SK-N-DZ (cell line): ENCODE results near the gene DHRSX.
A peak's percentile ranks its signal among the peaks of the same experiment; 100 is the strongest.
"Not testable (repeated sequence)": the region's sequence is repeated elsewhere in the genome, so short reads cannot be mapped to it uniquely, and the experiment has no call there.

Experiments used
- DNase-seq: peaks from one replicate; pipeline ENCODE4 v3.0.0-alpha.2; 2015; ENCODE audit warnings: low spot score

Gene DHRSX

GRCh38 chrX:2474963-2475726, 25.6 kb downstream of the DHRSX start:
- no peak for DNase-seq

- no peak for DNase-seq
Measured at GRCh38 chrX:2474280-2474962, 26.4 kb downstream of the DHRSX start.

DNA sequence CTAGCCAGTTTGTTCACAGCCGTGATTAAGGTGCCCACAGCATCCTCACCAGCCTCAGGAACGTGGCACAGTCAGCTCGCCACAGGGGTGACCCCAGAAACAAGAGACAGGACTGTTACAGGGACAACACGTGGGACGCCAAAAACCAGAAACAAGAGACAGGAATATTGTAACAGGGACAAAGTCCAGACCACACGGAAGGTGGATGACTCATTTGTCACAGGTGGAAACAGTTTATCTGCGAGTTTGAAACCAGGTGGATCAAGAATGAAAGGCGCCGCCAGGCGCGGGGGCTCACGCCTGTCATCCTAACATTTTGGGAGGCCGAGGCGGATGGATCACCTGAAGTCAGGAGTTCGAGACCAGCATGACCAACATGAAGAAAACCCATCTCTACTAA, 27.7 kb downstream of the DHRSX start:
- not testable (repeated sequence) for DNase-seq

GRCh38 chrX:2471641-2472040, 29.1 kb downstream of the DHRSX start:
- no peak for DNase-seq

DNA sequence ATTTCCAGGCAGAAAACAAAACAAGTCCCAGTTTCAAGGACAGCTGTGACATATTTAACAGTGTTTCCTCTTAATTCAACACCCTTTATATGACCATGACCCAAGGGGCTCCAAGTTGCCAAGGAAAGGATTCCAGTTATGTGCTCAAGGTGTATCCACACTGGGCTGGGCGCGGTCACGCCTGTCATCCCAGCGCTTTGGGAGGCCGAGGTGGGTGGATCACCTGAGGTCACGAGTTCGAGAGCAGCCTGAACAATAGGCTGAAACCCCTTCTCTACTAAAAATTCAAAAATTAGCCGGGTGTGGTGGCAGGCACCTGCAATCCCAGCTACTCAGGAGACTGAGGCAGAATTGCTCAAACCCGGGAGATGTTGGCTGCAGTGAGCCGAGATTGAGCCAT, 29.6 kb downstream of the DHRSX start:
- not testable (repeated sequence) for DNase-seq

GRCh38 chrX:2469852-2470251, 30.9 kb downstream of the DHRSX start:
- not testable (repeated sequence) for DNase-seq

DNA sequence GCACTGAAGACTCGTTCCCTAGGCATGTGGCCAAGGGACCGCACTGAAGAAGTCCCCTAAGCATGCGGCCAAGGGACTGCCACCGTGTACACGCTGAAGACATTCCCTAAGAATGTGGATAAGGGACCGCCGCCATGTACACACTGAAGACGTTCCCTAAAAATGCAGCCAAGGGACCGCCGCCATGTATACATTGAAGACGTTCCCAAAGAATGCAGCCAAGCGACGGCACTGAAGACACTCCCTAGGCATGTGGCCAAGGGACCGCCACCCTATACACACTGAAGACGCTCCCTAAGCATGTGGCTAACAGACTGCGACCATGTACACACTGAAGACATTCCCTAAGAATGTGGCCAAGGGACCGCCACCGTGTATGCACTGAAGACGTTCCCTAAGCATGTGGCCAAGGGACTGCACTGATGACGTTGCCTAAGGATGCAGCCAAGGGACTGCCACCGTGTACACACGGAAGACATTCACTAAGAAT, 31.5 kb downstream of the DHRSX start:
- no peak for DNase-seq

DNA sequence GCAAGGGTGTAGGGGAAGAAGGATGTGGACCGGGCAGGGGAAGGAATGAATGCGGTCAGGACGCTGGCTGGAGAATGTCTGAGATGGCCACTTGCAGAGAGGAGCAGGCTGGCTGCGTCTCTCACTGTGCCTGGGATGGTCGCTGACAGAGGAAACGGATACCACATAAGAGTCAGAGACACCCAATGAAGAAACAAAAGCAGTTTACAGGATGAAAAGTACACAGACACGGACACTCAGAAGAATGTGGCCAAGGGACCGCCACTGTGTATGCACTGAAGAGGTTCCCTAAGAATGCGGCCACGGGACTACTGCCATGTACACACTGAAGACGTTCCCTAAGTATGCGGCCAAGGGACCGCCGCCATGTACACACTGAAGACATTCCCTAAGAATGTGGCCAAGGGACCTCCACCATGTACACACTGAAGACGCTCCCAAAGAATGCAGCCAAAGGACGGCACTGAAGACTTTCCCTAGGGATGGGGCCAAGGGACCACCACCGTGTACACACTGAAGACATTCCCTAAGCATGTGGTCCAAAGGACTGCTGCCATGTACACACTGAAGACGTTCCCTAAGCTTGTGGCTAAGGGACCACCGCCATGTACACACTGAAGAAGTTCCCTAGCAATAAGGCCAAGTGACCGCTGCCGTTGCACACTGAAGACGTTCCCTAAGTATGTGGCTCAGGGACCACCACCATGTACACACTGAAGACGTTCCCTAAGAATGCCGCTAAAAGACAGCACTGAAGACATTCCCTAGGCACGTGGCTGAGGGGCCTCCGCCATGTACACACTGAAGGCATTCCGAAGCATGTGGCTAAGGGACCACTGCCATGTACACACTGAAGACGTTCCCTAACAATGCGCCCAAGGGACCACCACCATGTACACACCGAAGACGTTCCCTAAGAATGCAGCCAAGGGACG, 32.2 kb downstream of the DHRSX start:
- no peak for DNase-seq

DNA sequence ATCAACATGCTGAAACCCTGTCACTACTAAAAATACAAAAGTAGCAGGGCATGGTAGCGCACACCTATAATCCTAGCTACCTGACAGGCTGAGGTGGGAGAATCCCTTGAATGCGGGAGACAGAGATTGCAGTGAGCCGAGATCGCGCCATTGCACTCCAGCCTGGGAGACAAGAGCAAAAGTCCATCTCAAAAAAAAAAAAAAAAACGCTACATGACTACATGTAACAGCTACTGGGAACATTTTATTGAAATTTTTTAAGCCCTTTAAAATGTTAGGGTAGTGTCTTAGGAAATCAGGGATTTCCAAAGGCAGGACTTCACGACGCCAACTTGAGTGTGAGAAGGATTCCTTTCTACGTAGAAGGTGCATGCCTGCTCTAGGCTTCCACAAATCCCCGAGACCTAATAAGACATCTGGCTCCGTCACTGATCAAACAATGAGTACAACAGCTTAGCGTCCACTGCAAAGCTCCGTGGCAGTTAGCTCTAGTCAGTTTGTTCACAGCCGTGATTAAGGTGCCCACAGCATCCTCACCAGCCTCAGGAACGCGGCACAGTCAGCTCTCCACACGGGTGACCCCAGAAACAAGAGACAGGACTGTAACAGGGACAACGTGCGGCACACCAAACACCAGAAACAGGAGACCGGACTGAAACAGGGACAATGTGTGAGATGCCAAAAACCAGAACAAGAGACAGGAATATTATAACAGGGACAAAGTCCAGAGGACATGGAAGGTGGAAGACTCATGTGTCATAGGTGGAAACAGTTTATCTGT, 33.7 kb downstream of the DHRSX start:
- no peak for DNase-seq

DNA sequence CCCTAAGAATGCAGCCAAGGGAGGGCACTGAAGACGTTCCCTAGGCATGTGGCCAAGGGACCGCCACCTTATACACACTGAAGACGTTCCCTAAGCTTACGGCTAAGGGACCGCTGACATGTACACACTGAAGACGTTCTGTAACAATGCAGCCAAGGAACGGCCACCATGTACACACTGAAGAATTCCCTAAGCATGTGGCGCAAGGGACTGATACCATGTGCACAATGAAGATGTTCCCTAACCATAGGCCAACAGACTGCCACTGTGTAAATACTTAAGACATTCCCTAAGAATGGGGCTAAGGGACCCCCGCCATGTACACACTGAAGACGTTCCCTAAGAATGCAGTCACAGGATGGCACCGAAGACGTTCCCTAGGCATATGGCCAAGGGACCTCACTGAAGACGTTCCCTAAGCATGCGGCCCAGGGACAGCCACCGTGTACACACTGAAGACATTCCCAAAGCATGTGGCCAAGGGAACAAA, 36.1 kb downstream of the DHRSX start:
- no peak for DNase-seq

- DNase-seq, result peak; percentile 1
Measured at GRCh38 chrX:2463973-2464676, 36.7 kb downstream of the DHRSX start.

DNA sequence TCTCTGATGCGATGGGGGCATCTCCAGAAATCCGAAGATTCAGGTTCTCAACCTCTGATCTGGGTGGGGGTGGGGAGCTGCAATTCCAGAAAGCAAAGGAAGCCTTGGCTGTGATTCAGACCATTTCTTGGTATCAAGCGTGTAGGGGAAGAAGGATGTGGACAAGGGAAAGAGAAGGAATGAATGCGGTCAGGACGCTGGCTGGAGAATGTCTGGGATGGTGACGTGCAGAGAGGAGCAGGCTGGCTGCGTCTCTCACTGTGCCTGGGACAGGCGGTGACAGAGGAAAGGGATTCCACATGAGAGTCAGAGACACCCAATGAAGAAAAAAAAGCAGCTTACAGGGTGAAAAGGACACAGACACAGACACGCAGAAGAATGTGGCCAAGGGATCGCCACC, 37.3 kb downstream of the DHRSX start:
- DNase-seq, result not testable (repeated sequence)

GRCh38 chrX:2462780-2463179, 38.0 kb downstream of the DHRSX start:
- DNase-seq, result no peak

GRCh38 chrX:2462074-2462473, 38.7 kb downstream of the DHRSX start:
- DNase-seq, result no peak

DNA sequence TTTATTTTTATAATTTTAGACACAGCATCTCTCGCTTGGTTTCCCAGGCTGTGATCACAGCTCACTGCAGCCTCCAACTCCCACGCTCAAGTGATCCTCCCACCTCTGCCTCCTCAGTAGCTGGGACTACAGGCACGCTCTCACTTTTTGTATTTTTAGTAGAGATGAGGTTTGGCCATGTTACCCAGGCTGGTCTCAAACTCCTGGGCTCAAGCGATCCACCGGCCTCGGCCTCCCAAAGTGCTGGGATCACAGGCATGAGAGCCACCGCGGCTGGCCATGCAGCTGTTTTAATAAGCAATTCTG, 39.1 kb downstream of the DHRSX start:
- no peak for DNase-seq

GRCh38 chrX:2460821-2461710, 39.7 kb downstream of the DHRSX start:
- DNase-seq, result not testable (repeated sequence)

- not testable (repeated sequence) for DNase-seq
Measured at GRCh38 chrX:2460048-2460447, 40.7 kb downstream of the DHRSX start.

- no peak for DNase-seq
Measured at GRCh38 chrX:2458309-2458708, 42.5 kb downstream of the DHRSX start.
